SK-N-SH (cell line): ENCODE data around the gene FBLIM1. TPM values are rescaled to one million over a fixed set of nuclear protein-coding genes. Genes with fewer than 3 reads are reported as not detected.

Experiments
- CTCF ChIA-PET: fragments of 300-600, 350-600 bp; formaldehyde crosslinking; extraction: SDS; loops from one replicate; lab custom pipeline; 2021; lab: Yijun Ruan, JAX
- POLR2A ChIA-PET: fragments of 350-600 bp; sonication (Branson Sonifier 250); formaldehyde crosslinking; extraction: SDS; loops from one replicate; lab custom pipeline; 2020; ENCODE audit warnings: antibody characterized with exemption, inconsistent platforms; lab: Yijun Ruan, JAX
- DNase-seq: peaks from one replicate; pipeline ENCODE4 v3.0.0; 2012
- H2AFZ ChIP-seq: fragments of 200-600 bp; sonication (generic); 2 replicates; pipeline ENCODE4 v1.8.1; 2016; ENCODE audit warnings: antibody characterized with exemption, mild to moderate bottlenecking, low read depth
- H3F3A ChIP-seq: fragments of 200-600 bp; sonication (generic); replicated peaks from 2 replicates; pipeline ENCODE3; 2016; ENCODE audit warnings: antibody characterized with exemption, mild to moderate bottlenecking; ENCODE audit not compliant: insufficient read depth
- H3K27ac ChIP-seq, 2 experiments: fragments of 200-500 bp in 1 of 2; fragments of 200-600 bp in 1 of 2; sonication (Bioruptor generic) in 1 of 2; sonication (generic), shearing (Covaris generic) in 1 of 2; 2 replicates each; pipeline versions ENCODE4 v1.5.1 to v1.6.1; 2014 to 2016; ENCODE audit warnings: low read depth in 2 of 2, inconsistent platforms in 1 of 2, low read length in 1 of 2, mild to moderate bottlenecking in 1 of 2, mixed read lengths in 1 of 2
- H3K27me3 ChIP-seq: fragments of 200-600 bp; sonication (generic), shearing (Covaris generic); 2 replicates; pipeline ENCODE4 v1.6.1; 2016; ENCODE audit warnings: mixed run types; ENCODE audit not compliant: insufficient read depth
- H3K36me3 ChIP-seq, 2 experiments: fragments of 200-500 bp in 1 of 2; fragments of 200-600 bp in 1 of 2; sonication (Bioruptor generic) in 1 of 2; sonication (generic) in 1 of 2; replicated peaks in 1 of 2; 2 replicates each; pipeline versions ENCODE3 to v1.5.1; 2014 to 2016; ENCODE audit warnings: low read length in 1 of 2, mild to moderate bottlenecking in 1 of 2; ENCODE audit not compliant: insufficient read depth in 2 of 2, control insufficient read depth in 1 of 2
- H3K4me1 ChIP-seq, 2 experiments: fragments of 200-500 bp in 1 of 2; fragments of 200-600 bp in 1 of 2; sonication (Bioruptor generic) in 1 of 2; sonication (generic), shearing (Covaris generic) in 1 of 2; 2 replicates each; pipeline versions ENCODE4 v1.5.1 to v1.6.1; 2014 to 2016; ENCODE audit warnings: low read depth in 1 of 2, low read length in 1 of 2, mixed run types in 1 of 2; ENCODE audit not compliant: insufficient read depth in 2 of 2, control insufficient read depth in 1 of 2
- H3K4me2 ChIP-seq: fragments of 200-600 bp; sonication (generic), shearing (Covaris generic); 2 replicates; pipeline ENCODE4 v1.6.1; 2017; ENCODE audit warnings: mixed run types
- H3K4me3 ChIP-seq, 2 experiments: fragments of 200-500 bp in 1 of 2; fragments of 200-600 bp in 1 of 2; sonication (Bioruptor generic) in 1 of 2; sonication (generic), shearing (Covaris generic) in 1 of 2; 2 replicates each; pipeline versions ENCODE4 v1.5.1 to v1.8.1; 2014 to 2016; ENCODE audit warnings: low read depth in 2 of 2, inconsistent platforms in 1 of 2, low read length in 1 of 2, mild to moderate bottlenecking in 1 of 2, mixed read lengths in 1 of 2, moderate library complexity in 1 of 2
- H3K79me2 ChIP-seq: fragments of 200-600 bp; sonication (generic); 2 replicates; pipeline ENCODE4 v1.8.1; 2017; ENCODE audit warnings: mild to moderate bottlenecking; ENCODE audit not compliant: insufficient read depth
- H3K9ac ChIP-seq: fragments of 200-600 bp; sonication (generic); 2 replicates; pipeline ENCODE4 v1.6.1; 2017; ENCODE audit warnings: mixed run types
- H3K9me2 ChIP-seq: fragments of 200-600 bp; sonication (generic); 2 replicates; pipeline ENCODE4 v1.6.1; 2017; ENCODE audit warnings: mixed run types
- H3K9me3 ChIP-seq: fragments of 200-600 bp; sonication (generic); 2 replicates; pipeline ENCODE4 v1.6.1; 2017; ENCODE audit warnings: mixed run types, mild to moderate bottlenecking, moderate library complexity
- H4K20me1 ChIP-seq: fragments of 200-600 bp; sonication (generic); 2 replicates; pipeline ENCODE4 v1.6.1; 2017; ENCODE audit warnings: mild to moderate bottlenecking, mixed run types; ENCODE audit not compliant: insufficient read depth
- CTCF ChIP-seq: fragments of 200-600 bp; sonication (generic); IDR thresholded peaks from 2 replicates; pipeline ENCODE4 v1.6.1; 2017; ENCODE audit warnings: antibody characterized with exemption, mild to moderate bottlenecking, moderate library complexity
- EZH2phosphoT487 ChIP-seq: fragments of 200-600 bp; sonication (generic); IDR thresholded peaks from 2 replicates; pipeline ENCODE4 v1.6.1; 2017; ENCODE audit warnings: low read depth, mixed run types, mild to moderate bottlenecking, antibody characterized with exemption, moderate library complexity, borderline replicate concordance
- GABPA ChIP-seq: IDR thresholded peaks from 2 replicates; pipeline ENCODE4 v1.4.0; 2012; ENCODE audit warnings: low read depth, mild to moderate bottlenecking
- GATA2 ChIP-seq: sonication (generic); formaldehyde crosslinking; IDR thresholded peaks from 2 replicates; pipeline ENCODE4 v1.5.0; 2020; ENCODE audit warnings: mild to moderate bottlenecking, missing genetic modification reagents
- MEF2A ChIP-seq: IDR thresholded peaks from 2 replicates; pipeline ENCODE4 v1.4.0; 2012; ENCODE audit warnings: low read depth, borderline replicate concordance
- NFIC ChIP-seq: IDR thresholded peaks from 2 replicates; pipeline ENCODE4 v1.4.0; 2012; ENCODE audit warnings: borderline replicate concordance
- PBX3 ChIP-seq: IDR thresholded peaks from 2 replicates; pipeline ENCODE4; 2012
- RFX5 ChIP-seq: IDR thresholded peaks from 2 replicates; pipeline ENCODE4 v1.6.1; 2012; ENCODE audit warnings: mild to moderate bottlenecking, improper control_type of control experiment, low read length
- RXRA ChIP-seq: IDR thresholded peaks from 2 replicates; pipeline ENCODE4 v1.4.0; 2012; ENCODE audit warnings: low read depth, mild to moderate bottlenecking, borderline replicate concordance
- SMC3 ChIP-seq: IDR thresholded peaks from 2 replicates; pipeline ENCODE4 v1.6.1; 2012; ENCODE audit warnings: low read depth, low read length, improper control_type of control experiment
- TEAD4 ChIP-seq: IDR thresholded peaks from 2 replicates; pipeline ENCODE4 v1.4.0; 2012; ENCODE audit warnings: mild to moderate bottlenecking, borderline replicate concordance; ENCODE audit not compliant: insufficient read depth
- USF2 ChIP-seq: fragments of 150-350 bp; IDR thresholded peaks from 2 replicates; pipeline ENCODE4 v1.6.1; 2017; ENCODE audit warnings: antibody characterized with exemption, low read length, low read depth, borderline replicate concordance
- YY1 ChIP-seq: IDR thresholded peaks from 2 replicates; pipeline ENCODE4 v1.4.0; 2012; ENCODE audit warnings: low read depth, mild to moderate bottlenecking
- ZBTB33 ChIP-seq: IDR thresholded peaks from 2 replicates; pipeline ENCODE4 v1.4.0; 2012; ENCODE audit warnings: low read depth, borderline replicate concordance
- WGBS: methylation state at CpG from one replicate; pipeline ENCODE4 v1.1.6; 2017; ENCODE audit warnings: low lambda C conversion rate; 5-methylcytosine and 5-hydroxymethylcytosine counted together
- polyA plus RNA-seq, 3 experiments: library from polyadenylated mRNA; depleted of rRNA; stranded (reverse); fragments of >200 nt; gene quantifications; 2 replicates each; pipeline ENCODE4 v1.2.3, GENCODE V29; 2012

Gene FBLIM1
- polyA plus RNA-seq, 1 of the 3 experiments (the other 2 are of a cell fraction): 89.8 TPM

- H3K79me2 ChIP-seq: peaks cover 73% of the 10 kb centered on the region; the same call in 1 of the 2 replicates
- no peaks in the 10 kb centered on the region for H3K9me3 ChIP-seq
- no peaks in the 10 kb centered on the region for H3K9me2 ChIP-seq
- DNase-seq: no peak
- H3K27ac ChIP-seq: no peak overlapping the region; a peak in 1 of 4 replicates
- H3K36me3 ChIP-seq: peaks cover 0 to 3% of the 10 kb centered on the region in 2 experiments
- H3K4me1 ChIP-seq: no peaks in the 10 kb centered on the region; a peak in 1 of 4 replicates
- POLR2A ChIA-PET: no interaction called here
- peaks cover 9% of the 10 kb centered on the region for H4K20me1 ChIP-seq
- H2AFZ ChIP-seq: no peak overlapping the region
- TF ChIP-seq GATA2 (CRISPR knock-in tag) (no peak), CTCF (no peak), NFIC (no peak), ZBTB33 (no peak), YY1 (no peak), RFX5 (no peak), USF2 (no peak), GABPA (no peak)
- CTCF ChIA-PET: interaction anchor here (1.6 to 1.7 kb wide), 2 partner anchors 11 to 15 kb away, joined by 3 read pairs; no protein-coding TSS in a partner anchor
- H3K4me3 ChIP-seq: no peak overlapping the region
- H3K27me3 ChIP-seq: no peaks in the 10 kb centered on the region
- WGBS: 93% methylated on average over 4 of the region's 4 CpGs
- peaks cover 4% of the 10 kb centered on the region for H3F3A ChIP-seq
- no peak overlapping the region for H3K9ac ChIP-seq
- H3K4me2 ChIP-seq: no peak overlapping the region
Observed at GRCh38 chr1:15712168-15712567, 46.4 kb upstream of the FBLIM1 start.

- H3F3A ChIP-seq: no peaks in the 10 kb centered on the region
- ChIA-PET POLR2A (no interaction called here), CTCF (no interaction called here)
- no peak overlapping the region for H3K4me2 ChIP-seq
- H3K4me1 ChIP-seq: no peaks in the 10 kb centered on the region; a peak in 1 of 4 replicates
- H3K36me3 ChIP-seq: peaks cover 4 to 20% of the 10 kb centered on the region in 2 experiments
- no peak overlapping the region for H3K27ac ChIP-seq
- H4K20me1 ChIP-seq: peaks cover 9% of the 10 kb centered on the region; the same call in 1 of the 2 replicates
- no peak for TF ChIP-seq PBX3
- no peak for TF ChIP-seq RXRA
- TF ChIP-seq SMC3: no peak
- TF ChIP-seq EZH2phosphoT487: no peak
- TF ChIP-seq MEF2A: no peak
- no peak for TF ChIP-seq TEAD4
- DNase-seq: no peak
- H3K9me3 ChIP-seq: no peaks in the 10 kb centered on the region
- WGBS: 85% methylated on average over 4 of the region's 4 CpGs
- H3K27me3 ChIP-seq: no peaks in the 10 kb centered on the region
- peaks cover 50% of the 10 kb centered on the region; the same call in 1 of the 2 replicates for H3K79me2 ChIP-seq
- no peaks in the 10 kb centered on the region for H3K9me2 ChIP-seq
- H2AFZ ChIP-seq: no peak overlapping the region
- H3K9ac ChIP-seq: no peak overlapping the region
- no peak overlapping the region for H3K4me3 ChIP-seq
Observed at GRCh38 chr1:15714406-15715136, 44.0 kb upstream of the FBLIM1 start.
